KMS-11 (cell line): ENCODE measurements around the gene DENND4A.

ENCODE experiments used
- H2AFZ ChIP-seq: fragments of 200-600 bp; sonication (generic); 2 replicates; pipeline ENCODE4 v1.6.1; 2016; ENCODE audit warnings: antibody characterized with exemption, mixed run types, low read depth
- H3K27ac ChIP-seq: fragments of 200-600 bp; sonication (generic); 2 replicates; pipeline ENCODE4 v1.6.1; 2016; ENCODE audit warnings: mild to moderate bottlenecking, mixed run types
- H3K27me3 ChIP-seq: fragments of 200-600 bp; sonication (generic); 2 replicates; pipeline ENCODE4 v1.6.1; 2017; ENCODE audit warnings: mild to moderate bottlenecking, low read depth, mixed run types, moderate library complexity; ENCODE audit not compliant: insufficient read depth
- H3K36me3 ChIP-seq: fragments of 200-600 bp; sonication (generic); 2 replicates; pipeline ENCODE4 v1.6.1; 2017; ENCODE audit warnings: mild to moderate bottlenecking, mixed run types; ENCODE audit not compliant: insufficient read depth
- H3K4me1 ChIP-seq: fragments of 200-600 bp; sonication (generic); 2 replicates; pipeline ENCODE4 v1.6.1; 2016; ENCODE audit warnings: mild to moderate bottlenecking, low read depth, mixed run types; ENCODE audit not compliant: poor library complexity, severe bottlenecking
- H3K4me2 ChIP-seq: fragments of 200-600 bp; sonication (generic); 2 replicates; pipeline ENCODE4 v1.7.0; 2016; ENCODE audit warnings: mild to moderate bottlenecking, mixed run types
- H3K4me3 ChIP-seq: fragments of 200-600 bp; sonication (generic); IDR thresholded peaks from 2 replicates; pipeline ENCODE4 v1.6.1; 2017; ENCODE audit warnings: low read depth, low read length, mixed read lengths; ENCODE audit not compliant: insufficient read depth
- H3K79me2 ChIP-seq: fragments of 200-600 bp; sonication (generic); 2 replicates; pipeline ENCODE4 v1.6.1; 2016; ENCODE audit warnings: low read depth, mixed run types; ENCODE audit not compliant: insufficient read depth
- H3K9ac ChIP-seq: fragments of 200-600 bp; sonication (generic); 2 replicates; pipeline ENCODE4 v1.6.1; 2016; ENCODE audit warnings: mild to moderate bottlenecking, mixed run types
- H4K20me1 ChIP-seq: fragments of 200-600 bp; sonication (generic); 2 replicates; pipeline ENCODE4 v1.6.1; 2016; ENCODE audit warnings: mild to moderate bottlenecking, mixed run types; ENCODE audit not compliant: insufficient read depth
- TF ChIP-seq, protein P1 (sequence below): fragments of 200-600 bp; sonication (generic); conservative IDR thresholded peaks from 2 replicates; pipeline ENCODE4 v1.6.1; 2017; ENCODE audit warnings: low read depth, mild to moderate bottlenecking, antibody characterized with exemption, low read length, moderate library complexity, mixed read lengths

DENND4A gene

DNA sequence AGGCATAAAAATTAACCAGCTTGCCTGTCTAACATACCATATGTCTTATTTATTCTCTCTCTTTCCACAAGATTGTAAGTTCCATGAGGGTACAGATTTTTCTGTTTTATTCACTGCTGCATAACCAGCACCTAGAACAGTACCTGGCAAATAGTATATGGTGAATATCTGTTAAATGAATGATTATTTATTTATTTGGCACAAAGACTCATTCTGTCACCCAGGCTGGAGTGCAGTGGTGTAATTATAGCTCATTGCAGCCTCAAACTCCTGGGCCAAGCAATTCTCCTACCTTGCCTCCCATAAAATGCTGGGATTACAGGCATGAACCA lies 24.9 kb downstream of the DENND4A start:
- TF ChIP-seq, protein P1, sequence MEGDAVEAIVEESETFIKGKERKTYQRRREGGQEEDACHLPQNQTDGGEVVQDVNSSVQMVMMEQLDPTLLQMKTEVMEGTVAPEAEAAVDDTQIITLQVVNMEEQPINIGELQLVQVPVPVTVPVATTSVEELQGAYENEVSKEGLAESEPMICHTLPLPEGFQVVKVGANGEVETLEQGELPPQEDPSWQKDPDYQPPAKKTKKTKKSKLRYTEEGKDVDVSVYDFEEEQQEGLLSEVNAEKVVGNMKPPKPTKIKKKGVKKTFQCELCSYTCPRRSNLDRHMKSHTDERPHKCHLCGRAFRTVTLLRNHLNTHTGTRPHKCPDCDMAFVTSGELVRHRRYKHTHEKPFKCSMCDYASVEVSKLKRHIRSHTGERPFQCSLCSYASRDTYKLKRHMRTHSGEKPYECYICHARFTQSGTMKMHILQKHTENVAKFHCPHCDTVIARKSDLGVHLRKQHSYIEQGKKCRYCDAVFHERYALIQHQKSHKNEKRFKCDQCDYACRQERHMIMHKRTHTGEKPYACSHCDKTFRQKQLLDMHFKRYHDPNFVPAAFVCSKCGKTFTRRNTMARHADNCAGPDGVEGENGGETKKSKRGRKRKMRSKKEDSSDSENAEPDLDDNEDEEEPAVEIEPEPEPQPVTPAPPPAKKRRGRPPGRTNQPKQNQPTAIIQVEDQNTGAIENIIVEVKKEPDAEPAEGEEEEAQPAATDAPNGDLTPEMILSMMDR: no peak
- peaks cover 93% of the 10 kb centered on the region for H3K79me2 ChIP-seq
- no peak overlapping the region for H3K4me3 ChIP-seq
- H2AFZ ChIP-seq: no peak overlapping the region
- H4K20me1 ChIP-seq: no peaks in the 10 kb centered on the region; the same call in 1 of the 2 replicates
- no peak overlapping the region for H3K4me2 ChIP-seq
- no peak overlapping the region for H3K9ac ChIP-seq
- H3K4me1 ChIP-seq: peaks cover 15% of the 10 kb centered on the region
- H3K27me3 ChIP-seq: no peaks in the 10 kb centered on the region
- H3K36me3 ChIP-seq: no peaks in the 10 kb centered on the region
- no peak overlapping the region for H3K27ac ChIP-seq

DNA sequence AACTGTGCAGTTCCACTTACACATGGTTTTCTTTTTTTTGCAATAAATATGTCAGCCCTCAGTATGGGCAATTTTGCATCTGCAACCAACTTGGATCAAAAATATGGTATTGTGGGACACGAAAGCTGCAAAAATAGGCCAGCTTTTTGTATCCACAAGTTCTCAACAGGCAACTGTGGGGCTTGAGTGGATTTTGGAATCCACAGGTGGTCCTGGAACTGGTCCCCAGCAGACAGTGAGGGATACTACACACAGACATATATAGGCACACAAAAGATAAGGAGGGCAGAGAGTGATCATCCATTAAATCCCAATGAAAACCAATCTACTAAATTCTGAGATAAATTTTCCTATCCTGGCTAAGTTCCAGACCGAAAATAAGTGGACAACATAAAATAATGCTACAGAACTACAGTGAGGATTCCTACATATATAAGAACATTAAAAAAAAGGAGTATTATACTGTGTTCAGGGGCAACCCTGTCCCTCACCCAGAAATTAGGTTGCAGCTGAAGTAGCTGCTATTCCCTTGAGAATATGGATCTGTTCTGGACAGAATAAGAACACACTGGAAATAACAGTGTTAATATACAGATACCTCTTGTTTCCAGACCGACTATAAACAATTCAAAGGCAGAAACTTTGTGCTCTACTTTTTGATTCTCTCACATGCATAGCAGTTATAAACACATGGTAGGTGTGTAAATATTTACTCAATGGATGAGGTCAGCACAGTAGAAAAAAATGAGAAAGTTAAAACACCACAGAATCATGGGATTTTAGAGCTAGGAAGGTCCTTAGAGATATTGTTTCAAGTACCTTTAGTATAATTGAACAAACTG lies 25.4 kb downstream of the DENND4A start:
- no peak overlapping the region for H3K4me2 ChIP-seq
- no peak overlapping the region for H3K9ac ChIP-seq
- peaks cover 93% of the 10 kb centered on the region for H3K79me2 ChIP-seq
- H3K4me3 ChIP-seq: no peak overlapping the region
- no peak overlapping the region for H3K27ac ChIP-seq
- no peaks in the 10 kb centered on the region for H3K36me3 ChIP-seq
- H3K4me1 ChIP-seq: peaks cover 15% of the 10 kb centered on the region
- H3K27me3 ChIP-seq: no peaks in the 10 kb centered on the region
- no peak overlapping the region for H2AFZ ChIP-seq
- TF ChIP-seq, protein P1: no peak
- no peaks in the 10 kb centered on the region; the same call in 1 of the 2 replicates for H4K20me1 ChIP-seq

DNA sequence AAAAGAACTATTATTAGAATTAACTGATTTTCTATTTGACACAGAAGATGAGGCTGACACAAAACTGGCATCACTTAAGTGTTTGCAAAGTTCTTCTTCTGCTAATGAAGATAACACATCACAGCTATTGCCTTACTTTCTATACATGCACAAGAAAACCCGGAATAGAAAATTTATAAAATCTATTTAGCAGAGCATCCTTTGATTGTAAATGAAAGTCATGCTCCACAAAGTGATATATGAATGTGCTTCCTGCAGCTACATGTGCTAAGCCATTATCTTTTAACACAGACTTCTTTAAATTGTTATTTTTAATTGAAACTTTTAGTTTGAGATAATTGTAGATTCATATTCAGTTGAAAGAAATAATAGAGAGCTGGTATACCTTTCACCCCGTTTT lies 27.0 kb downstream of the DENND4A start:
- H3K27me3 ChIP-seq: no peaks in the 10 kb centered on the region
- no peaks in the 10 kb centered on the region; the same call in 1 of the 2 replicates for H4K20me1 ChIP-seq
- H3K4me2 ChIP-seq: no peak overlapping the region
- peaks cover 94% of the 10 kb centered on the region for H3K79me2 ChIP-seq
- TF ChIP-seq, protein P1: no peak
- H3K27ac ChIP-seq: no peak overlapping the region
- no peak overlapping the region for H3K9ac ChIP-seq
- no peak overlapping the region for H3K4me3 ChIP-seq
- peaks cover 15% of the 10 kb centered on the region for H3K4me1 ChIP-seq
- no peak overlapping the region for H2AFZ ChIP-seq
- no peaks in the 10 kb centered on the region for H3K36me3 ChIP-seq

DNA sequence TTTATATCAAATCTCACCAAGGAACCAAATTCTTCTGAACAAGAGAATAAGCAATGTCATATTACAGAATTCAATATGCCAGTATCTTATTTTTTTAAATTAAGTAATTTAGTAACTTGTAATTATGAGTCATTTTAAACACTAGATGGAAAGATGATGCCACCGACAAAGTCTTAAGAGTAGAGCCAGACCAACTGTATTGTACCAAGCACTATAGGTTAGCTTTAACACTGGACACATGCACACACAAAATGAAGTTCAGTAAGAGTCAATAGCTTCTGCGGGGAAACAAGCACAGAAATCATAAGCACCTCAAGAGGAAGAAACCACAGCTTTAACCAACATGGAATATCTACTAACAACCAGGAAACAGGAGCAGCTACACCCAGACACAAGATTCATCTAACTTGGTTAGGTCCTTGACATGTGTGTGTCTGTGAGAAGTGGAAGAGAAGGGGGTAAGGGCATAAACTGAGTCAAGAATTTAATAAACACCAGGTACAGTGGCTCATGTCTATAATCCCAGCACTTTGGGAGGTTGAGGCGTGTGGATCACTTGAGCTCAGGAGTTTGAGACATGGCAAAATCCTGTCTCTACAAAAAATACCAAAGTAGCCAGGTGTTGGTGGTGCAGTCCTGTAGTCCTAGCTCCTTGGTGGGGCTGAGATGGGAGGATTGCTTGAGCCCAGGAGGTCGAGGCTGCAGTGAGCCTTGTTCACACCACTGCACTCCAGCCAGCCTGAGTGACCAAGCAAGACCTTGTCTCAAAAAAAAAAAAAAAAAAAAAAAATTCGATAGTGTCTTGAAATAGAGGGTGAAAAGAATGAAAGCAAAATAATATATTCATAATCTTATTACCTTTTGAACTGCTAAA lies 28.9 kb downstream of the DENND4A start:
- Histone ChIP-seq H3K4me1 (peaks cover 3% of the 10 kb centered on the region), H3K9ac (no peak overlapping the region), H3K27me3 (no peaks in the 10 kb centered on the region), H3K36me3 (no peaks in the 10 kb centered on the region), H2AFZ (no peak overlapping the region), H4K20me1 (no peaks in the 10 kb centered on the region; the same call in 1 of the 2 replicates), H3K79me2 (peaks cover 90% of the 10 kb centered on the region), H3K4me3 (no peak overlapping the region), H3K27ac (no peak overlapping the region), H3K4me2 (no peak overlapping the region)
- TF ChIP-seq, protein P1: no peak
